Immature natural killer cell (primary cell): ENCODE results near the gene GH1. TPM values are rescaled to one million over a fixed set of nuclear protein-coding genes. Genes with fewer than 3 reads are reported as not detected.

Experiments
- DNase-seq, 3 donors: peaks; one replicate each; pipeline ENCODE4 v3.0.0; 2022; ENCODE audit warnings: mixed read lengths in 1 of 3
- H3K27ac Mint-ChIP-seq, 6 donors: one replicate each; pipeline ENCODE4 v1.8.0; 2020; ENCODE audit warnings: mixed read lengths in 6 of 6, mild to moderate bottlenecking in 5 of 6, inconsistent platforms in 4 of 6, moderate library complexity in 3 of 6
- H3K27me3 Mint-ChIP-seq, 3 donors: one replicate each; pipeline ENCODE4 v1.8.0; 2020 to 2021; ENCODE audit warnings: low read depth in 3 of 3, mild to moderate bottlenecking in 3 of 3, mixed read lengths in 3 of 3, moderate library complexity in 3 of 3, inconsistent platforms in 1 of 3
- H3K36me3 Mint-ChIP-seq, 3 donors: one replicate each; pipeline ENCODE4 v1.8.0; 2020; ENCODE audit warnings: mixed read lengths in 3 of 3, inconsistent platforms in 2 of 3, mild to moderate bottlenecking in 2 of 3
- H3K4me1 Mint-ChIP-seq, 2 donors: one replicate each; pipeline ENCODE4 v1.8.0; 2020; ENCODE audit warnings: inconsistent platforms in 2 of 2, mild to moderate bottlenecking in 2 of 2, mixed read lengths in 2 of 2, moderate library complexity in 1 of 2
- H3K4me3 Mint-ChIP-seq, 5 donors: one replicate each; pipeline ENCODE4 v1.8.0; 2020; ENCODE audit warnings: mild to moderate bottlenecking in 5 of 5, mixed read lengths in 5 of 5, inconsistent platforms in 3 of 5, moderate library complexity in 3 of 5
- H3K9me3 Mint-ChIP-seq, 6 donors: one replicate each; pipeline ENCODE4 v1.8.0; 2020; ENCODE audit warnings: mild to moderate bottlenecking in 6 of 6, mixed read lengths in 6 of 6, inconsistent platforms in 4 of 6, moderate library complexity in 3 of 6
- polyA plus RNA-seq, 3 donors: library from polyadenylated mRNA; unstranded; fragments of 300-500 nt; fragmentation: Illumina TruSeq; gene quantifications; one replicate each; pipeline ENCODE4 v1.2.3, GENCODE V29; 2021

GH1 gene
- polyA plus RNA-seq, 3 donors from 2014 or later: not detected

GRCh38 chr17:63940584-63940983 is 21.9 kb upstream of the GH1 start:
- Mint-ChIP-seq H3K27ac (no peak overlapping the region), H3K4me1 (peaks cover 3 to 11% of the 10 kb centered on the region in 2 donors), H3K36me3 (peaks cover 0 to 4% (median 0%) of the 10 kb centered on the region in 3 donors), H3K4me3 (no peak overlapping the region), H3K9me3 (no peaks in the 10 kb centered on the region), H3K27me3 (peaks cover 1 to 4% (median 3%) of the 10 kb centered on the region in 3 donors)
- no peak for DNase-seq

- Mint-ChIP-seq H3K27me3 (peaks cover 3 to 4% (median 4%) of the 10 kb centered on the region in 3 donors), H3K4me3 (no peak overlapping the region), H3K9me3 (no peaks in the 10 kb centered on the region), H3K4me1 (peaks cover 0 to 5% of the 10 kb centered on the region in 2 donors), H3K27ac (no peak overlapping the region), H3K36me3 (peaks cover 0 to 4% (median 0%) of the 10 kb centered on the region in 3 donors)
- no peak for DNase-seq
These were observed 21.2 kb upstream of the GH1 start for GRCh38 chr17:63939884-63940283.

DNA sequence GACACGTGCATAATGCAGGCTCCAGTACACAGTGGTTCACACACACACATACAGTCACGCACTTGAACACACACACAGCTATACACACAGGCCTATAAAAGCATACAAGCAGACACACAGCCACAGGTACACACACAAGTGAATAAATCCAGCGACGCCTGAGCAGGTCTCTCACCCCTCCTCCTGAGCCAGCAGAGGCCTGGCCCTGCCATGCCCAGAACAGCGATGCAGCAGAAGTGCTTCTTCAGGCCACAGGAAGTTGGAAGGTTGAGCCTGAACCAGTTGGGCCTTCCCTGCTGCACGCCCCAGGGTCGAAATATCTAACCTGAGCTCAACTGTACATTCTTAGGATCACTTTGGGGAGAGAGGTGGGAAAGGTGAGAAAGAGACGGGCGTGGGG is 20.8 kb upstream of the GH1 start:
- Mint-ChIP-seq H3K9me3 (no peaks in the 10 kb centered on the region), H3K4me1 (peaks cover 0 to 5% of the 10 kb centered on the region in 2 donors), H3K36me3 (peaks cover 0 to 4% (median 0%) of the 10 kb centered on the region in 3 donors), H3K4me3 (no peak overlapping the region), H3K27ac (peak overlapping the region in 2 of 6 donors; percentile 47 to 53), H3K27me3 (peaks cover 3 to 4% (median 4%) of the 10 kb centered on the region in 3 donors)
- DNase-seq: no peak

- H3K4me3 Mint-ChIP-seq: no peak overlapping the region
- peaks cover 3 to 4% (median 4%) of the 10 kb centered on the region in 3 donors for H3K27me3 Mint-ChIP-seq
- peaks cover 5 to 7% of the 10 kb centered on the region in 2 donors for H3K4me1 Mint-ChIP-seq
- H3K9me3 Mint-ChIP-seq: no peaks in the 10 kb centered on the region
- DNase-seq: no peak
- H3K27ac Mint-ChIP-seq: no peak overlapping the region
- H3K36me3 Mint-ChIP-seq: peaks cover 0 to 4% (median 0%) of the 10 kb centered on the region in 3 donors
These were observed 19.3 kb upstream of the GH1 start for GRCh38 chr17:63937920-63938319.

- H3K36me3 Mint-ChIP-seq: peaks cover 0 to 4% (median 0%) of the 10 kb centered on the region in 3 donors
- peaks cover 2 to 4% (median 3%) of the 10 kb centered on the region in 3 donors for H3K27me3 Mint-ChIP-seq
- H3K4me3 Mint-ChIP-seq: no peak overlapping the region
- H3K4me1 Mint-ChIP-seq: peaks cover 11 to 12% of the 10 kb centered on the region in 2 donors
- H3K9me3 Mint-ChIP-seq: no peaks in the 10 kb centered on the region
- DNase-seq: no peak
- no peak overlapping the region for H3K27ac Mint-ChIP-seq
These were observed 18.7 kb upstream of the GH1 start for GRCh38 chr17:63937319-63937718.

- Mint-ChIP-seq H3K9me3 (no peaks in the 10 kb centered on the region), H3K27ac (peak overlapping the region in 1 of 6 donors; percentile 46), H3K4me1 (peaks cover 28 to 30% of the 10 kb centered on the region in 2 donors), H3K27me3 (peaks cover 2 to 5% (median 3%) of the 10 kb centered on the region in 3 donors), H3K36me3 (peaks cover 0 to 4% (median 0%) of the 10 kb centered on the region in 3 donors), H3K4me3 (no peak overlapping the region)
- no peak for DNase-seq
These were observed 15.8 kb upstream of the GH1 start for GRCh38 chr17:63934183-63935112.

DNA sequence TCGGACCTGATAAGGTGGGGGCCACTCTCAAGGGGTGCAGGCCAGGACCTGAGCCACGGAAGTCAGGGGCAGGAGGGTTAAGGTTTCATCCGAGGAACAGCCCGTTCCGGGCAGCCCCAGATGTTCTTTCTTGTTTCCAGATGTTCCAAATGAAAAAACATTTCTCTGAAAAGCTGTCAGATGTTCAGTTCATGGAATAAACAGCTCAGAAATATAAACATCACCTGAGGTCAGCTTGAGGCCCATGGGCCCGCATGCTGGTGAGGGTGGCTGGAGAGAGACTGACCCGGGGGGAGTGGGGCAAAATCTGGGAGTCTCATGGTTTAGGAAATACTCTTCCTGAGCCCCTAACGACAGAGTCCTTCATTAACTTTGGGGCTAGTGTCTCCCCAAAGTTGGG is 15.0 kb upstream of the GH1 start:
- peak overlapping the region in 1 of 5 donors; percentile 93 for H3K4me3 Mint-ChIP-seq
- peak overlapping the region in 2 of 6 donors; percentile 46 to 80 for H3K27ac Mint-ChIP-seq
- no peak for DNase-seq
- H3K27me3 Mint-ChIP-seq: peaks cover 2 to 5% (median 3%) of the 10 kb centered on the region in 3 donors
- peaks cover 0 to 4% (median 0%) of the 10 kb centered on the region in 3 donors for H3K36me3 Mint-ChIP-seq
- no peaks in the 10 kb centered on the region for H3K9me3 Mint-ChIP-seq
- H3K4me1 Mint-ChIP-seq: peaks cover 24 to 29% of the 10 kb centered on the region in 2 donors

DNA sequence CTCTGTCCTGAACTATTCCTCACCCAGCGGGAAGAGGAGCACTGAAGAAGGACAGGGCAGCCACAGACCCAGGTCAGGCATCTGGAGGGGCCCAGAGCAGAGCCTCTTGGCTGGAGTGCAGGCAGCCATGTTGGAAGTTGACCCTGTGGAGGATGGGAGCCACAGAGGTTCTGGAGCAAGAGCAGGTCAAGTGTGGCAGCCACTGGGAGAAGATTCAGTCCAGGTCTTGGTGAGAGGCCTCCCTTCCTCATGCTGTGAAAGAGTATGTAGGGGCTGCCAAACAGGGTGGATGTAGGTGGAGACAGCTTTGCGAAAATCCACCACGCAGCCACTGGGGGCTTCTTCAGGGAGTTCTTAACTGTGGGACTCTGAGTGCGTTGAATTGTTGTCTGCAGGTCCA is 14.1 kb upstream of the GH1 start:
- Mint-ChIP-seq H3K36me3 (peaks cover 0 to 4% (median 0%) of the 10 kb centered on the region in 3 donors), H3K27ac (peak overlapping the region; percentile 66 to 95 (median 90)), H3K27me3 (peaks cover 2 to 5% (median 3%) of the 10 kb centered on the region in 3 donors), H3K4me1 (peaks cover 24 to 29% of the 10 kb centered on the region in 2 donors), H3K4me3 (peak overlapping the region; percentile 38 to 93 (median 69)), H3K9me3 (no peaks in the 10 kb centered on the region)
- DNase-seq: no peak

DNA sequence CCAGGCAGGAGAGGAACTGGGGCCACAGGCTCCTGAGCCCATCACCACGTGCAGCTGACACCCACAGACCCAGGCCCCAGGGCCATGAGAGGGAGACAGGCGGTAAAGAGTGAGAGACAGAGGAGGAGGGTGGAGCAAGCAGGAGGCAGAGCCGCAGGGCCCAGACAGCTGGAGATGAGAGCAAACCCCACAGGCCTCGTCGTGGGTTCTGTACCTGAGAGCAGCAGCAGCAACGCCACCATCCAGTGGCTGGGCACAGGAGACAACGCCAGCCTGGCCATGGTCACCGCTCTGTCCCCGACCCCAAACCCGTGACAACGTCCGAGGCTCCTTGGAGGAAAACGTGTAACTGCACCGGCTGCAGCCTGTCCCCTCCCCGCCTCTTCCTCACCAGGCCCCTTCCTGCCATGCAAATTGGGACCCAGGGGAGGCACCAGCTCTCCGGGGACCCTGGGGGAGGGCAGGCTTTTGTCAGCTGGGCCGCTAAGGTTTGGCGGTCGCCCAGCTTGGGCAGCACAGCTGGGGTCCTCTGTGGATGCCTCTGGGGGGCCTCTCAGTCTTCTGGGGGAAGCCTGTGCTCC is 13.4 kb upstream of the GH1 start, which contains the start of gene CD79B:
CD79B (minus strand) TSS at position 351 of the 581 bp plus-strand sequence; CDS start at position 281, 70 bp downstream.
- peaks cover 0 to 5% (median 3%) of the 10 kb centered on the region in 3 donors for H3K27me3 Mint-ChIP-seq
- H3K4me3 Mint-ChIP-seq: peak within 1 kb of the TSS; percentile 86 to 94 (median 92)
- H3K9me3 Mint-ChIP-seq: no peaks in the 10 kb centered on the region
- H3K27ac Mint-ChIP-seq: peak within 1 kb of the TSS; percentile 88 to 95 (median 92)
- peak; percentile 48 to 56 (median 52) for DNase-seq
- peaks cover 0 to 4% (median 0%) of the 10 kb centered on the region in 3 donors for H3K36me3 Mint-ChIP-seq
- H3K4me1 Mint-ChIP-seq: peaks cover 24 to 29% of the 10 kb centered on the region in 2 donors

DNA sequence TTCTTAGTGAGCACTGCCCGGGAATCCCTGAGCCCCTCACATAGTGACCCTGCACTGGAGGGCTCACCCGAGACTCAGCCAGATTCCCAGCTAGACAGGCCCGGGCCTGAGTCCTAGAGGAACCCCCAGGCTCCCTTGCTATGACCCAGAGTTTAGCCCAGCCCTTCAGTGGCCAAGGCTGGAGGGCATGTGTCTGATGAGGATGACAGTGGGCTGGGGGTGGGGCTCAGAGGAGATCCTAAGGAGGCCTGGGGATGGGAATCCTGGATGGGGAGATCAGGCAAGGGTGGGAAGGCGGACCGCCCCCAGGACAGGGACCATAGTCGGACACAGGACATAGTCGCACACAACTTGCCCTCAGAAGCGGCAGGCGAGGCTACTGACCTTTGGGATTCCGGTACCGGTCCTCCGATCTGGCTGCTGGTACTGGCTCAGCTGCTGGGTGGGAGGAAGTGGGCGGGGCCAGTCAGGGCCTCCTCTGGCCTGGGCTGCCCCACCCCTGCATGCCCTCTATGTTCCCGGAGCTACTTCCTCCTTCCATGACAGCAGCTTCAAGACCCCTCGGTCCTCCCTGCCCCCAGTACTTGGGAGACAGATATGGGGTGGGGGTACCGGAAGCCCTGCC is 12.4 kb upstream of the GH1 start:
- peak overlapping the region; percentile 82 to 95 (median 92) for H3K27ac Mint-ChIP-seq
- peak overlapping the region; percentile 86 to 94 (median 92) for H3K4me3 Mint-ChIP-seq
- H3K4me1 Mint-ChIP-seq: peaks cover 24 to 29% of the 10 kb centered on the region in 2 donors
- DNase-seq: peak; percentile 52 to 65 (median 55)
- peaks cover 0 to 2% (median 0%) of the 10 kb centered on the region in 3 donors for H3K36me3 Mint-ChIP-seq
- H3K9me3 Mint-ChIP-seq: no peaks in the 10 kb centered on the region
- peaks cover 0 to 4% (median under 1%) of the 10 kb centered on the region in 3 donors for H3K27me3 Mint-ChIP-seq

GRCh38 chr17:63929860-63930766 is 11.5 kb upstream of the GH1 start:
- Mint-ChIP-seq H3K27me3 (peaks cover 0 to 1% (median 0%) of the 10 kb centered on the region in 3 donors), H3K4me3 (peak overlapping the region in 3 of 5 donors; percentile 5 to 90 (median 86)), H3K9me3 (no peaks in the 10 kb centered on the region), H3K36me3 (no peaks in the 10 kb centered on the region), H3K4me1 (peaks cover 24 to 29% of the 10 kb centered on the region in 2 donors), H3K27ac (peak overlapping the region in 5 of 6 donors; percentile 17 to 95 (median 83))
- DNase-seq: no peak

GRCh38 chr17:63928966-63929695 is 10.5 kb upstream of the GH1 start:
- H3K27me3 Mint-ChIP-seq: peaks cover 0 to 3% (median 0%) of the 10 kb centered on the region in 3 donors
- peak overlapping the region in 1 of 6 donors; percentile 61 for H3K27ac Mint-ChIP-seq
- peaks cover 24 to 29% of the 10 kb centered on the region in 2 donors for H3K4me1 Mint-ChIP-seq
- H3K9me3 Mint-ChIP-seq: no peaks in the 10 kb centered on the region
- H3K4me3 Mint-ChIP-seq: peak overlapping the region in 1 of 5 donors; percentile 30
- no peak for DNase-seq
- no peaks in the 10 kb centered on the region for H3K36me3 Mint-ChIP-seq
